ENCODE data around the gene FADS3. TPM values are rescaled to one million over a fixed set of nuclear protein-coding genes. Genes with fewer than 3 reads are reported as not detected.
A peak's percentile ranks its signal among the peaks of the same experiment; 100 is the strongest.

The FADS3 gene
- total RNA-seq, 1 donor from 2014 or later, result 135 TPM

DNA sequence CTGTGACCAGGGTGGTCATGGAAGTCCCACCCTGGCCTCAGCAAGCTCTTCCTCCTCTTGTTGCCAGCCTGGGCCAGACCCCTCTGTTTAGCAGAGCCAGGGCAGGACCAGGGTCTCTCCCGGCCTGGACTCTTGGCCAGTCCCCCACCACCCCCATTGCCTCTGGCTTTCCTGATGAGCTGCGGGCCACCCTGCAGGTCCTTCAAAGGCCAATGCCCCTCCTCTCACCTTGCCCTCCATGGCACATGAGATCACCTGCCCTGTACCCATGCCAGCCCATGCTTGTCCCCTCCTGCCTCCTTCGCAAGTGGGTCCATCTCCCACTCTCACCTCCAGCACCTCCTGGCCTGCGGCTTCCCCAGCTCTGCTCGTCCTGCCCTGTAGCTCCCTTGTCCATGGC, 52.8 kb downstream of the FADS3 start:
- DNase-seq (no peak), ATAC-seq (ENCODE audit: low read depth) (no peak)
- no peaks in the 10 kb centered on the region for H3K27me3 Mint-ChIP-seq
- H3K36me3 Mint-ChIP-seq (ENCODE audit: low read depth), result peaks cover 1% of the 10 kb centered on the region
- H3K9me3 Mint-ChIP-seq, result no peaks in the 10 kb centered on the region
- no peak overlapping the region for H3K4me3 Mint-ChIP-seq
- intact Hi-C loops (cut with micrococcal nuclease), result no loop called here
- H3K27ac Mint-ChIP-seq, result no peak overlapping the region
- ChIA-PET CTCF (no interaction called here), POLR2A (interaction anchor here (0.6 kb wide), 1 partner anchor 10 kb away, joined by 3 read pairs; the partner anchor contains the start of gene FADS2)
- peaks cover 25% of the 10 kb centered on the region for H3K4me1 Mint-ChIP-seq
- TF ChIP-seq, protein P1, sequence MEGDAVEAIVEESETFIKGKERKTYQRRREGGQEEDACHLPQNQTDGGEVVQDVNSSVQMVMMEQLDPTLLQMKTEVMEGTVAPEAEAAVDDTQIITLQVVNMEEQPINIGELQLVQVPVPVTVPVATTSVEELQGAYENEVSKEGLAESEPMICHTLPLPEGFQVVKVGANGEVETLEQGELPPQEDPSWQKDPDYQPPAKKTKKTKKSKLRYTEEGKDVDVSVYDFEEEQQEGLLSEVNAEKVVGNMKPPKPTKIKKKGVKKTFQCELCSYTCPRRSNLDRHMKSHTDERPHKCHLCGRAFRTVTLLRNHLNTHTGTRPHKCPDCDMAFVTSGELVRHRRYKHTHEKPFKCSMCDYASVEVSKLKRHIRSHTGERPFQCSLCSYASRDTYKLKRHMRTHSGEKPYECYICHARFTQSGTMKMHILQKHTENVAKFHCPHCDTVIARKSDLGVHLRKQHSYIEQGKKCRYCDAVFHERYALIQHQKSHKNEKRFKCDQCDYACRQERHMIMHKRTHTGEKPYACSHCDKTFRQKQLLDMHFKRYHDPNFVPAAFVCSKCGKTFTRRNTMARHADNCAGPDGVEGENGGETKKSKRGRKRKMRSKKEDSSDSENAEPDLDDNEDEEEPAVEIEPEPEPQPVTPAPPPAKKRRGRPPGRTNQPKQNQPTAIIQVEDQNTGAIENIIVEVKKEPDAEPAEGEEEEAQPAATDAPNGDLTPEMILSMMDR (IDR thresholded peaks at IDR 0.05), result no peak

- TF ChIP-seq, protein P1 (IDR thresholded peaks at IDR 0.05), result no peak
- intact Hi-C loops (cut with micrococcal nuclease), result no loop called here
- DNase-seq, result no peak
- no peak overlapping the region for H3K4me3 Mint-ChIP-seq
- no peaks in the 10 kb centered on the region for H3K9me3 Mint-ChIP-seq
- peaks cover 30% of the 10 kb centered on the region for H3K4me1 Mint-ChIP-seq
- no peak for ATAC-seq (ENCODE audit: low read depth)
- ChIA-PET POLR2A (interaction anchor here (0.5 kb wide), 1 partner anchor 585 kb away, joined by 8 read pairs; no protein-coding TSS in a partner anchor), CTCF (no interaction called here)
- H3K27me3 Mint-ChIP-seq, result no peaks in the 10 kb centered on the region
- peaks cover 1% of the 10 kb centered on the region for H3K36me3 Mint-ChIP-seq (ENCODE audit: low read depth)
- no peak overlapping the region for H3K27ac Mint-ChIP-seq
Observed at GRCh38 chr11:61837411-61838005, 53.8 kb downstream of the FADS3 start.

DNA sequence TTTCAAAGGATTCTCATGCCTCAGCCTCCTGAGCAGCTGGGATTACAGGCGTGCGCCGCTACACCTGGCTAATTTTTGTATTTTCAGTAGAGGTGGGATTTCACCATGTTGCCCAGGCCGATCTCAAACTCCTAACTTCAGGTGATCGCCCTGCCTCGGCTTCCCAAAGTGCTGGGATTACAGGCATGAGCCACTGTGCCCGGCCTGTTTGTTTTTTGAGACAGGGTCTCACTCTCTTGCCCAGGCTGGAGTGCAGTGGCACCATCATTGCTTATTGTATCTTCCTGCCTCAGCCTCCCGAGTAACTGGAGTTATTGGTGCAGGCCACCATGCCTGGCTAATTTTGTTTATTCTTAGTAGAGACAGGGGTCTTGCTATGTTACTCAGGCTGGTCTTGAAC, 55.2 kb downstream of the FADS3 start:
- Mint-ChIP-seq H3K36me3 (ENCODE audit: low read depth) (peaks cover 1% of the 10 kb centered on the region), H3K4me1 (peaks cover 30% of the 10 kb centered on the region), H3K4me3 (no peak overlapping the region), H3K9me3 (no peaks in the 10 kb centered on the region), H3K27ac (no peak overlapping the region), H3K27me3 (no peaks in the 10 kb centered on the region)
- ATAC-seq (ENCODE audit: low read depth), result no peak
- ChIA-PET POLR2A (interaction anchor here (3.3 kb wide), 1 partner anchor 20 kb away, joined by 41 read pairs; the partner anchor contains the start of gene FADS1), CTCF (interaction anchor here (0.6 to 0.7 kb wide), 2 partner anchors 246 to 271 kb away, joined by 3 read pairs; no protein-coding TSS in a partner anchor)
- DNase-seq, result no peak
- TF ChIP-seq, protein P1 (IDR thresholded peaks at IDR 0.05), result no peak
- intact Hi-C loops (cut with micrococcal nuclease), result no loop called here

DNA sequence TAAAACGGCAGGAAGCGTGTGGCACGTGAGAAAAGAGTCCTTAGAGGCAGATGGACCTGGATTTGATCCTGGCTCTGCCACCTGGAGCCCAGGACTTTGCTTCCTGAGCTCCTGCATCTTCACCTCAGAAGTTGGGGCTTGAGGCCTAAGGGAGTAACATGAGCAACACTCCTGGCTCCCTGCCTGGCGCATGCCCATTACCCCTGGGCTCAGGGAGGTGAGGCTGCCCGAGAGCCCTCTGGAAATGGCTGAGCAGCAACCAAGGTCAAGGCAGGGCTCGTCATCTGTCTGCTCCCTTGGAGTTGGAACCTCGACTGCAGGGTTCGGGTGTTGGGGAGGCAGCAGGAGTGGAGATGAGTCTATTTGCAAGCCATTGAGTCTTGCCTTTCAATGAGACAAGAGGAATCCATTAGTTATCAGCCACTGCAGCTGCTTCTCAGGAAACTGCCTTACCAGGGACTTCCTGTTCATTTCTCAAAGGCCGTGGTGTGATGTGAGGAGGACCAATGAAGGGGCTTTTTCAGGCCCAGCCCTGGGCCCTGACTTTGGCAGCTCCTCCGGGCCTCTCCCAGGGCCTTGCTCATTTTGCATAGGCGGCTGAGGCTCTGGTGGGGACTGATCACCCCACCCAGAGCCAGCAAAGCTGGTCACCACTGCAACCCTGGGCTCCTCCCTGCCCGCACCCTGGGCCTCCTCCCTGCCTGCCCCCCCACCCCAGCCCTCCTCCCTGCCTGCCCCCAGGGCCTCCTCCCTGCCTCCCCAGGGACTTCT, 56.9 kb downstream of the FADS3 start:
- Mint-ChIP-seq H3K9me3 (no peaks in the 10 kb centered on the region), H3K27ac (peak overlapping the region; percentile 86), H3K4me3 (peak overlapping the region; percentile 28), H3K36me3 (ENCODE audit: low read depth) (no peaks in the 10 kb centered on the region), H3K27me3 (peaks cover 4% of the 10 kb centered on the region), H3K4me1 (peaks cover 38% of the 10 kb centered on the region)
- ChIA-PET CTCF (interaction anchor here (0.9 to 1.8 kb wide), 4 partner anchors 19 to 274 kb away, joined by 3 to 4 read pairs (median 4); no protein-coding TSS in a partner anchor), POLR2A (interaction anchor here (0.6 to 3.3 kb wide), 9 partner anchors 19 to 952 kb away, joined by 3 to 41 read pairs (median 3); partner anchors contain the start of genes FADS1, FEN1 and FTH1)
- DNase-seq (peak; percentile 29), ATAC-seq (ENCODE audit: low read depth) (peak; percentile 96)
- TF ChIP-seq, protein P1 (IDR thresholded peaks at IDR 0.05), result no peak
- intact Hi-C loops (cut with micrococcal nuclease), result loop anchor here (2.0 kb wide), 1 partner anchor 20 kb away; no protein-coding TSS in a partner anchor

GRCh38 chr11:61833926-61834277, 57.4 kb downstream of the FADS3 start:
- Mint-ChIP-seq H3K36me3 (ENCODE audit: low read depth) (no peaks in the 10 kb centered on the region), H3K27ac (peak overlapping the region; percentile 86), H3K4me3 (peak overlapping the region; percentile 51), H3K9me3 (no peaks in the 10 kb centered on the region), H3K4me1 (peaks cover 41% of the 10 kb centered on the region), H3K27me3 (peaks cover 5% of the 10 kb centered on the region)
- TF ChIP-seq, protein P1 (IDR thresholded peaks at IDR 0.05), result no peak
- DNase-seq, result no peak
- POLR2A ChIA-PET, result interaction anchor here (0.6 to 3.3 kb wide), 7 partner anchors 12 to 134 kb away, joined by 3 to 41 read pairs (median 4); partner anchors contain the start of genes FADS1, FEN1 and FTH1
- CTCF ChIA-PET, result interaction anchor here (0.9 to 1.8 kb wide), 4 partner anchors 18 to 274 kb away, joined by 3 to 4 read pairs (median 4); no protein-coding TSS in a partner anchor
- intact Hi-C loops (cut with micrococcal nuclease), result loop anchor here (2.0 kb wide), 1 partner anchor 19 kb away; no protein-coding TSS in a partner anchor
- ATAC-seq (ENCODE audit: low read depth), result no peak

Measured in activated B cell treated with CpG ODN at 0.5 μM for 24 hours (primary cell).